AG09309 (cell line): ENCODE results near the gene GOSR1.
A peak's percentile ranks its signal among the peaks of the same experiment; 100 is the strongest.
"Not testable (repeated sequence)": the region's sequence is repeated elsewhere in the genome, so short reads cannot be mapped to it uniquely, and the experiment has no call there.

ENCODE experiments used
- DNase-seq: peaks from one replicate; pipeline ENCODE4 v3.0.0-alpha.2; 2010; ENCODE audit warnings: low read depth
- H3K4me3 ChIP-seq: 2 replicates; pipeline ENCODE4 v1.5.1; 2011; ENCODE audit warnings: mild to moderate bottlenecking, low read depth, low read length, moderate library complexity; ENCODE audit not compliant: control insufficient read depth
- TF ChIP-seq, protein P1 (sequence below): IDR thresholded peaks from 2 replicates; pipeline ENCODE4 v1.5.1; 2011; ENCODE audit warnings: mild to moderate bottlenecking, low read depth, low read length, inconsistent platforms; ENCODE audit not compliant: insufficient read depth, control insufficient read depth; ENCODE audit errors: missing control alignments

Gene GOSR1

GRCh38 chr17:30477083-30477773 is at the start of gene GOSR1:
Gene GOSR1, plus strand, starts transcription at chr17:30477408. Its CDS starts 26 bp downstream, at chr17:30477434.
- TF ChIP-seq, protein P1, sequence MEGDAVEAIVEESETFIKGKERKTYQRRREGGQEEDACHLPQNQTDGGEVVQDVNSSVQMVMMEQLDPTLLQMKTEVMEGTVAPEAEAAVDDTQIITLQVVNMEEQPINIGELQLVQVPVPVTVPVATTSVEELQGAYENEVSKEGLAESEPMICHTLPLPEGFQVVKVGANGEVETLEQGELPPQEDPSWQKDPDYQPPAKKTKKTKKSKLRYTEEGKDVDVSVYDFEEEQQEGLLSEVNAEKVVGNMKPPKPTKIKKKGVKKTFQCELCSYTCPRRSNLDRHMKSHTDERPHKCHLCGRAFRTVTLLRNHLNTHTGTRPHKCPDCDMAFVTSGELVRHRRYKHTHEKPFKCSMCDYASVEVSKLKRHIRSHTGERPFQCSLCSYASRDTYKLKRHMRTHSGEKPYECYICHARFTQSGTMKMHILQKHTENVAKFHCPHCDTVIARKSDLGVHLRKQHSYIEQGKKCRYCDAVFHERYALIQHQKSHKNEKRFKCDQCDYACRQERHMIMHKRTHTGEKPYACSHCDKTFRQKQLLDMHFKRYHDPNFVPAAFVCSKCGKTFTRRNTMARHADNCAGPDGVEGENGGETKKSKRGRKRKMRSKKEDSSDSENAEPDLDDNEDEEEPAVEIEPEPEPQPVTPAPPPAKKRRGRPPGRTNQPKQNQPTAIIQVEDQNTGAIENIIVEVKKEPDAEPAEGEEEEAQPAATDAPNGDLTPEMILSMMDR, result peak; percentile 82
- peak; percentile 78 for DNase-seq

GRCh38 chr17:30427611-30428010 is 49.6 kb upstream of the GOSR1 start:
- TF ChIP-seq, protein P1, result no peak
- no peak overlapping the region for H3K4me3 ChIP-seq
- no peak for DNase-seq

More at GRCh38 chr17:30477083-30477773, at the start of gene GOSR1:
- peak within 1 kb of the TSS; percentile 98 for H3K4me3 ChIP-seq

DNA sequence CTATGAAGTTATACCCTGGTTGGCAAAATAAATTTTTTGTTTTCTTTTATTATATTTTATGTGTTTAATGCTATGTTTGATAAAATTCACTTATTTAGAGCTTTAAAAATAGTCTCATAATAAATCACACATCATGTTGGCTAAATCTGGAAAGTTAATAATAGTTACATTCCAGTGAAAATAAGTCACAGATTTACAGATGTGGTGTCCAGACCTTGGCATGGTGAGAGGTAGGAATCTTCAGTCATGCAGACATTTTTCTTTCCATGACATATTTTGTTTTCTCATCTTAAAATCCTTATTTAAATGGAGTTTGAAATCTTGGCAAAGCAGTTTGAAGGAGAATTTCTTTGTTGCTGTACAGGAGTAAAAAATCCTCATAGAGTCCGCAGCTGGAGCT is 48.1 kb upstream of the GOSR1 start:
- DNase-seq, result peak; percentile 57
- H3K4me3 ChIP-seq, result no peak overlapping the region
- TF ChIP-seq, protein P1, result no peak

DNA sequence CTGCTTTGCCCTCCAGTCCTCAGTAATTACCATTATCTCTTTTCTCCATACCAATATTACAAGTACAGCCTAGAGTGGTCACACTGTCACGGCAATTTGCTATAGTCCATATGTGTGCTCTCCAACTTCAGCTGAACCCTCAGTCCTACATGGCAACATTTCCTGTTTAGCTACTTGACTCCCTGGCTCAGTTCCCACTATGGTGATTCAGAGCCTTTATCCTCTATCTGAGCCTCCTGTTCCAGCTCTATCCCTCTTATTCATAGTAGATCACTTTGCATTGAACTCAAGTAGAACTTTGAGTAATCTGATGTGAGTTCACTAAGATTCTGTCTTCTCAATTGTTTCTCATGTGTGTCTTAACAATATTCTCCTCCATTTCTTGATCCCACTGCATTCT is 43.7 kb upstream of the GOSR1 start:
- peak; percentile 40 for DNase-seq
- TF ChIP-seq, protein P1, result no peak
- no peak overlapping the region for H3K4me3 ChIP-seq

- no peak for DNase-seq
- no peak overlapping the region for H3K4me3 ChIP-seq
- TF ChIP-seq, protein P1, result no peak
Observed at GRCh38 chr17:30436729-30437128, 40.5 kb upstream of the GOSR1 start.

DNA sequence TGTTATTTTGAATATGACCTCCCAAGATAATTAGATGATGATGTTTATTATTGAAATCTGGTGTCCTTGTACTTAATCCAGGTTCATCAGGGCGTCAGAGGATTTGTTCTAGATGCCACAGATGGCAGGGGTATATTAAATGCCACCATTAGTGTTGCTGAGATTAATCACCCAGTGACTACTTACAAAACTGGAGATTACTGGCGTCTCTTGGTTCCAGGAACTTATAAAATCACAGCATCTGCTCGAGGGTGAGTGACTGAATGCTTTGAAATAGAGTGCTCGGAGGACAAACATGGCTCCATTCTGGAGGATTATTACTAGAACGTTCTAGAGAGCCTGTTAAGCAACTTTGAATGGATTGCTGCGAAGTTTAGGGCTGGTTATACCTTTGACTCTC is 33.5 kb upstream of the GOSR1 start:
- DNase-seq, result no peak
- TF ChIP-seq, protein P1, result no peak

GRCh38 chr17:30446640-30447039 is 30.6 kb upstream of the GOSR1 start:
- not testable (repeated sequence) for H3K4me3 ChIP-seq, DNase-seq

More for the DNA sequence above, 33.5 kb upstream of the GOSR1 start:
- H3K4me3 ChIP-seq, result no peak overlapping the region
